K562 (cell line): ENCODE data around the gene PPM1F. TPM values are rescaled to one million over a fixed set of nuclear protein-coding genes. Genes with fewer than 3 reads are reported as not detected.

ENCODE experiments used
- ATAC-seq: fragments of 200-7000 bp; cut with Tn5 transposase; 3 replicates; pipeline ENCODE4 v1.9.1; 2020; ENCODE audit warnings: moderate library complexity
- BruUV-seq: library from RNA; stranded (reverse); fragments of 400-500 nt; replicated peaks from 2 replicates; lab custom pipeline; 2021; lab: Mats Ljungman, UMichigan
- CTCF ChIA-PET: fragments of 300-600 bp; formaldehyde crosslinking; extraction: SDS; loops from one replicate; lab custom pipeline; 2021; ENCODE audit warnings: low intra/inter-chr PET ratio; lab: Yijun Ruan, JAX
- POLR2A ChIA-PET: fragments of 300-600, 350-650 bp; sonication (Branson Sonifier 250); formaldehyde crosslinking; extraction: SDS; loops from one replicate; lab custom pipeline; 2021; ENCODE audit warnings: antibody characterized with exemption, inconsistent platforms; lab: Yijun Ruan, JAX
- DNase-seq, 4 experiments: peaks; one replicate each; pipeline versions ENCODE4 v3.0.0 to v3.0.0-alpha.2; 2011 to 2018; ENCODE audit warnings: low spot score in 3 of 4, mixed read lengths in 3 of 4; ENCODE audit errors: extremely low read depth in 1 of 4
- FAIRE-seq: peaks from 2 replicates; lab custom pipeline; 2011; peaks lifted over from hg19 to GRCh38; lab: Jason Lieb, UNC
- H2AFZ ChIP-seq: 2 replicates; pipeline ENCODE4 v1.6.0; 2011; ENCODE audit warnings: low read depth, low read length, control low read depth, inconsistent platforms
- H3K27ac ChIP-seq: fragments of 200-600 bp; 3 replicates; pipeline ENCODE4 v1.8.0; 2011; ENCODE audit warnings: low read depth, mild to moderate bottlenecking, control low read depth, inconsistent platforms, low read length, moderate library complexity, mixed read lengths; ENCODE audit errors: extremely low read depth
- H3K27me3 ChIP-seq, 2 experiments: fragments of 300-600 bp in 1 of 2; 2 replicates in 1 of 2; 3 replicates in 1 of 2; pipeline versions ENCODE4 v1.6.0 to v1.8.0; 2011; ENCODE audit warnings: inconsistent platforms in 2 of 2, low read length in 2 of 2, mild to moderate bottlenecking in 1 of 2, mixed read lengths in 1 of 2, moderate library complexity in 1 of 2; ENCODE audit not compliant: control insufficient read depth in 2 of 2, insufficient read depth in 2 of 2
- H3K36me3 ChIP-seq: fragments of 300-600 bp; 3 replicates; pipeline ENCODE4 v1.8.0; 2011; ENCODE audit warnings: mild to moderate bottlenecking, low read length, inconsistent platforms; ENCODE audit not compliant: control insufficient read depth, insufficient read depth
- H3K4me1 ChIP-seq, 2 experiments: fragments of 200-600 bp in 1 of 2; replicated peaks in 1 of 2; 2 replicates in 1 of 2; 3 replicates in 1 of 2; pipeline versions ENCODE4 v1.5.1 to v1.8.0; 2011; ENCODE audit warnings: inconsistent platforms in 2 of 2, low read length in 2 of 2, mild to moderate bottlenecking in 1 of 2, mixed read lengths in 1 of 2, moderate library complexity in 1 of 2; ENCODE audit not compliant: control insufficient read depth in 2 of 2, insufficient read depth in 2 of 2
- H3K4me2 ChIP-seq: 2 replicates; pipeline ENCODE4 v1.6.1; 2011; ENCODE audit warnings: low read length, control low read depth, inconsistent platforms, mixed read lengths; ENCODE audit not compliant: insufficient read depth
- H3K4me3 ChIP-seq: fragments of 200-600 bp; sonication (generic), shearing (Covaris generic); 2 replicates; pipeline ENCODE4 v1.5.1; 2016; ENCODE audit warnings: control low read depth, inconsistent platforms
- H3K79me2 ChIP-seq: fragments of 200-600 bp; 3 replicates; pipeline ENCODE4 v1.8.0; 2011; ENCODE audit warnings: low read length, inconsistent platforms; ENCODE audit not compliant: control insufficient read depth, insufficient read depth
- H3K9ac ChIP-seq, 2 experiments: 2 replicates each; pipeline versions ENCODE4 v1.6.0 to v1.6.1; 2011; ENCODE audit warnings: low read depth in 2 of 2, low read length in 2 of 2, control low read depth in 1 of 2, inconsistent platforms in 1 of 2, mild to moderate bottlenecking in 1 of 2, mixed read lengths in 1 of 2; ENCODE audit not compliant: insufficient read depth in 1 of 2
- H3K9me1 ChIP-seq: one replicate; pipeline ENCODE4 v1.6.0; 2011; ENCODE audit warnings: inconsistent platforms, mild to moderate bottlenecking, low read length, moderate library complexity; ENCODE audit not compliant: control insufficient read depth, insufficient read depth
- H3K9me3 ChIP-seq: replicated peaks from 2 replicates; pipeline ENCODE4 v1.5.1; 2011; ENCODE audit warnings: low read depth, low read length, inconsistent platforms; ENCODE audit not compliant: control insufficient read depth, insufficient read depth
- H4K20me1 ChIP-seq: replicated peaks from 2 replicates; pipeline ENCODE4 v1.6.1; 2011; ENCODE audit warnings: low read length, inconsistent platforms, mixed read lengths; ENCODE audit not compliant: control insufficient read depth, insufficient read depth
- ADNP ChIP-seq: fragments of 200-800 bp; sonication (Bioruptor generic); IDR thresholded peaks from 2 replicates; pipeline ENCODE4 v1.6.1; 2016; ENCODE audit warnings: missing genetic modification characterization, missing compliant biosample characterization
- ATF1 ChIP-seq, 2 experiments: fragments of 450-650 bp in 1 of 2; IDR thresholded peaks; 2 replicates each; pipeline ENCODE4 v1.6.1; 2016; ENCODE audit warnings: missing compliant biosample characterization in 1 of 2, missing genetic modification characterization in 1 of 2
- CBX2 ChIP-seq: fragments of 200-600 bp; sonication (generic); IDR thresholded peaks from one replicate; pipeline ENCODE4 v1.6.1; 2012; ENCODE audit warnings: mild to moderate bottlenecking, low read length, inconsistent platforms; ENCODE audit not compliant: insufficient read depth, poor library complexity, severe bottlenecking
- NEUROD1 ChIP-seq: fragments of 150-350 bp; IDR thresholded peaks from 2 replicates; pipeline ENCODE4 v1.6.1; 2014; ENCODE audit warnings: borderline replicate concordance, low read length, low read depth; ENCODE audit not compliant: partially characterized antibody
- NFRKB ChIP-seq: fragments of 450-650 bp; IDR thresholded peaks from 2 replicates; pipeline ENCODE4 v1.6.1; 2016; ENCODE audit warnings: low read depth
- POLR2AphosphoS5 ChIP-seq: IDR thresholded peaks from 2 replicates; pipeline ENCODE4 v1.6.1; 2011; ENCODE audit warnings: mild to moderate bottlenecking, low read depth, low read length, moderate library complexity; ENCODE audit not compliant: control insufficient read depth, insufficient read depth
- STAG1 ChIP-seq: sonication (generic); formaldehyde crosslinking; IDR thresholded peaks from 2 replicates; pipeline ENCODE4 v1.5.0; 2020; ENCODE audit warnings: missing genetic modification reagents, borderline replicate concordance
- ZBTB5 ChIP-seq: fragments of 450-650 bp; IDR thresholded peaks from 2 replicates; pipeline ENCODE4 v1.6.1; 2017; ENCODE audit warnings: antibody characterized with exemption
- ZNF41 ChIP-seq: fragments of 250-450 bp; sonication (Bioruptor Pico); conservative IDR thresholded peaks from 2 replicates; pipeline ENCODE4 v1.4.0; 2020; ENCODE audit warnings: mild to moderate bottlenecking
- ZNF507 ChIP-seq: conservative IDR thresholded peaks from 2 replicates; pipeline ENCODE4 v1.6.1; 2017; ENCODE audit warnings: missing genetic modification characterization, missing compliant biosample characterization
- ZNF79 ChIP-seq: fragments of 250-450 bp; sonication (Bioruptor Pico); IDR thresholded peaks from 2 replicates; pipeline ENCODE4 v1.4.0; 2020; ENCODE audit warnings: low read depth, mild to moderate bottlenecking, moderate library complexity
- WGBS: fragments of 100-300 bp; shearing (Covaris generic); methylation state at CpG from one replicate; pipeline ENCODE4 v1.1.6; 2016; ENCODE audit warnings: low coverage, mixed read lengths; ENCODE audit not compliant: insufficient coverage; ENCODE audit errors: missing lambda C conversion rate; 5-methylcytosine and 5-hydroxymethylcytosine counted together
- in situ Hi-C: fragments of 300-500 bp; cut with MboI; formaldehyde crosslinking; loops from 4 replicates; pipeline ENCODE4 v1.15.0; 2018; ENCODE audit warnings: inconsistent platforms, mixed read lengths
- intact Hi-C: fragments of 100-400 bp; cut with micrococcal nuclease; formaldehyde crosslinking; loops from 2 replicates; pipeline ENCODE4 v1.14.2; 2022
- polyA plus RNA-seq, 8 experiments: library from polyadenylated mRNA; depleted of rRNA in 4 of 8; stranded (reverse) in 5 of 8; unstranded in 3 of 8; fragments of >200 nt; fragmentation: Nextera tagmentation in 2 of 8; fragmentation: Illumina TruSeq in 1 of 8; extraction: Ambion mirVana in 2 of 8; extraction: Trizol in 1 of 8; gene quantifications; 2 replicates each; pipeline versions ENCODE4 v1.2.1 to v1.2.3, GENCODE V29; 2011 to 2014; ENCODE audit warnings: inconsistent platforms in 1 of 8, missing spikeins in 1 of 8
- total RNA-seq, 7 experiments: library from RNA; depleted of rRNA in 6 of 7; stranded (reverse); fragments of >200 nt in 6 of 7; fragmentation: Illumina TruSeq in 2 of 7; extraction: Trizol in 2 of 7; gene quantifications; 2 replicates each; pipeline versions ENCODE4 v1.2.1 to v1.2.3, GENCODE V29; 2011 to 2021; ENCODE audit warnings: low replicate concordance in 1 of 7
- TF ChIP-seq, protein P1 (sequence below): fragments of 250-450 bp; sonication (Bioruptor Pico); IDR thresholded peaks from 2 replicates; pipeline ENCODE4 v1.8.0; 2022; ENCODE audit warnings: moderate library complexity, mild to moderate bottlenecking, inconsistent platforms

PPM1F gene
- total and polyA plus RNA-seq, 9 of the 15 experiments (the other 6 are each of a cell fraction or from before 2014, with no cell fraction given) = 2.1 to 159 (median 64.0) TPM

- FAIRE-seq (no peak), DNase-seq (no peak), ATAC-seq (no peak)
- Histone ChIP-seq H3K79me2 (no peaks in the 10 kb centered on the region), H2AFZ (no peak overlapping the region), H3K4me1 (no peaks in the 10 kb centered on the region), H3K4me3 (no peak overlapping the region), H3K9ac (no peak overlapping the region), H4K20me1 (no peaks in the 10 kb centered on the region), H3K4me2 (no peak overlapping the region), H3K9me1 (no peaks in the 10 kb centered on the region), H3K27ac (no peak overlapping the region), H3K27me3 (peaks cover 13 to 38% of the 10 kb centered on the region in 2 experiments; a peak in 3 of 5 replicates), H3K9me3 (no peaks in the 10 kb centered on the region), H3K36me3 (no peaks in the 10 kb centered on the region)
- no TSS peak for BruUV-seq
- intact Hi-C loops (loop anchor here (5.0 kb wide), 1 partner anchor 182 kb away; no protein-coding TSS in a partner anchor), in situ Hi-C loops (no loop called here)
- TF ChIP-seq, protein P1, sequence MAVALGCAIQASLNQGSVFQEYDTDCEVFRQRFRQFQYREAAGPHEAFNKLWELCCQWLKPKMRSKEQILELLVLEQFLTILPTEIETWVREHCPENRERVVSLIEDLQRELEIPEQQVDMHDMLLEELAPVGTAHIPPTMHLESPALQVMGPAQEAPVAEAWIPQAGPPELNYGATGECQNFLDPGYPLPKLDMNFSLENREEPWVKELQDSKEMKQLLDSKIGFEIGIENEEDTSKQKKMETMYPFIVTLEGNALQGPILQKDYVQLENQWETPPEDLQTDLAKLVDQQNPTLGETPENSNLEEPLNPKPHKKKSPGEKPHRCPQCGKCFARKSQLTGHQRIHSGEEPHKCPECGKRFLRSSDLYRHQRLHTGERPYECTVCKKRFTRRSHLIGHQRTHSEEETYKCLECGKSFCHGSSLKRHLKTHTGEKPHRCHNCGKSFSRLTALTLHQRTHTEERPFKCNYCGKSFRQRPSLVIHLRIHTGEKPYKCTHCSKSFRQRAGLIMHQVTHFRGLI (CRISPR knock-in tag) = peak; percentile 18; the same call in 1 of the 2 replicates
- TF ChIP-seq STAG1 (0 out of 2 replicates have a peak, but pooled peaks have one; percentile 19), CBX2 (peak; percentile 93), POLR2AphosphoS5 (no peak), ZNF79 (CRISPR knock-in tag) (no peak), ATF1 (CRISPR knock-in tag; IDR thresholded peaks at IDR 0.05) (no peak), ATF1 (tag; IDR thresholded peaks at IDR 0.05) (no peak), NFRKB (no peak), ZNF41 (CRISPR knock-in tag) (no peak), NEUROD1 (no peak), ADNP (tag) (0 out of 2 replicates have a peak, but pooled peaks have one; percentile 14), ZNF507 (tag) (peak; percentile 50), ZBTB5 (no peak)
- 30% methylated on average over 8 of the region's 8 CpGs for WGBS
- ChIA-PET POLR2A (interaction anchor here (0.6 to 49.7 kb wide), 5 partner anchors 8 to 840 kb away, joined by 3 to 1041 read pairs (median 6); partner anchors contain the start of gene PPM1F), CTCF (no interaction called here)
These were observed 57.8 kb downstream of the PPM1F start for GRCh38 chr22:21894799-21895198.
